Measurements from ENCODE around the gene PRRC2A.

The PRRC2A gene

DNA sequence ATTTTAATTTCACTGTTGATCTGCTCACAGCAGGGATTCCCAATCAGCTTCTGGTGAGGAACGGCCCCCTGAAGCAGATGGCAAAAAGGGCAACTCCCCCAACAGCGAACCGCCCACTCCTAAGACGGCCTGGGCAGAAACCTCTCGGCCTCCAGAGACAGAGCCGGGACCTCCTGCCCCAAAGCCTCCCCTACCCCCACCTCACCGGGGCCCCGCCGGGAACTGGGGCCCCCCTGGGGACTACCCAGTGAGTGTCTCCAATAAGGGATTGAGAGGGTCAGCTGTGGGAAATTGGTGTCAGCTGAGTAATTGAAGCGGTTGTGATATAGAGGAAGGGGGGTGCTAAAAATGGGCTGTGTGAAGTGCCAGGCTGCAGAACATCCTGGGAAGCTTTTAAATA lies 6.4 kb downstream of the PRRC2A start:
- Mint-ChIP-seq H3K4me3 (no peak overlapping the region), H3K9me3 (no peaks in the 10 kb centered on the region), H3K27me3 (ENCODE audit: low read depth) (no peaks in the 10 kb centered on the region), H3K4me1 (ENCODE audit: low read depth) (peaks cover 18% of the 10 kb centered on the region), H3K36me3 (ENCODE audit: low read depth) (peaks cover 84% of the 10 kb centered on the region), H3K27ac (peak overlapping the region; percentile 22)
- no peak for DNase-seq (ENCODE audit: low spot score)

DNA sequence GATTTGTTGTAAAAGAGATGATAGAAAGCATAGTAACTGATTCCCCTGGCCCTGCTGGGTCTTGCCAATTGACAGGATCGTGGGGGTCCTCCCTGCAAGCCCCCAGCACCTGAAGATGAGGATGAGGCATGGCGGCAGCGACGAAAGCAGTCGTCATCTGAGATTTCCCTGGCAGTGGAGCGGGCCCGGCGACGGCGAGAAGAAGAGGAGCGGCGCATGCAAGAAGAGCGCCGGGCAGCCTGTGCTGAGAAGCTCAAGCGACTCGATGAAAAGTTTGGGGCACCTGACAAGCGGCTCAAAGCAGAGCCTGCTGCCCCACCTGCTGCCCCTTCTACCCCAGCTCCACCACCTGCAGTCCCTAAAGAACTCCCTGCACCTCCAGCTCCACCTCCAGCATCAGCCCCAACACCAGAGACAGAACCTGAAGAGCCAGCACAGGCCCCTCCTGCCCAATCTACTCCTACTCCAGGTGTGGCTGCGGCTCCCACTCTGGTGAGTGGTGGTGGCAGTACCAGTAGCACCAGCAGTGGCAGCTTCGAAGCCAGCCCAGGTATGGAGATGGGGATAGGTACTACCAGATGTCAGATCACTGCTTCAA lies 7.3 kb downstream of the PRRC2A start:
- no peaks in the 10 kb centered on the region for H3K9me3 Mint-ChIP-seq
- no peaks in the 10 kb centered on the region for H3K27me3 Mint-ChIP-seq (ENCODE audit: low read depth)
- DNase-seq (ENCODE audit: low spot score) = no peak
- H3K36me3 Mint-ChIP-seq (ENCODE audit: low read depth) = peaks cover 79% of the 10 kb centered on the region
- peaks cover 10% of the 10 kb centered on the region for H3K4me1 Mint-ChIP-seq (ENCODE audit: low read depth)
- H3K4me3 Mint-ChIP-seq = no peak overlapping the region
- no peak overlapping the region for H3K27ac Mint-ChIP-seq

DNA sequence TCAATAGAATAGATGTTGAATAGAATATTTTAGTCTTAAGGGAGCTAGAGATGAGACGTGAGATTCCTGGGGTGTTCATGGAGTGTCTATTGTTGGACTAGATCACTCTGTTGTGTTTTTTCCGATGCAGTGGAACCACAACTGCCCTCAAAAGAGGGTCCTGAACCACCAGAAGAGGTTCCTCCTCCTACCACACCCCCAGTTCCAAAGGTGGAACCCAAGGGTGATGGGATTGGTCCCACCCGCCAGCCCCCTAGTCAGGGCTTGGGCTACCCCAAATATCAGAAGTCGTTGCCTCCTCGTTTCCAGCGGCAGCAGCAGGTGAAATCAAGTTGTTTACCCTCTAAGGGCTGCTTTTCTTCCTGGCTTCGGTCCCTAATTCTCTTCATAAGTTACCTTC lies 8.5 kb downstream of the PRRC2A start:
- Mint-ChIP-seq H3K4me3 (no peak overlapping the region), H3K36me3 (ENCODE audit: low read depth) (peaks cover 76% of the 10 kb centered on the region), H3K9me3 (no peaks in the 10 kb centered on the region), H3K27me3 (ENCODE audit: low read depth) (no peaks in the 10 kb centered on the region), H3K27ac (no peak overlapping the region), H3K4me1 (ENCODE audit: low read depth) (peaks cover 5% of the 10 kb centered on the region)
- DNase-seq (ENCODE audit: low spot score) = no peak

DNA sequence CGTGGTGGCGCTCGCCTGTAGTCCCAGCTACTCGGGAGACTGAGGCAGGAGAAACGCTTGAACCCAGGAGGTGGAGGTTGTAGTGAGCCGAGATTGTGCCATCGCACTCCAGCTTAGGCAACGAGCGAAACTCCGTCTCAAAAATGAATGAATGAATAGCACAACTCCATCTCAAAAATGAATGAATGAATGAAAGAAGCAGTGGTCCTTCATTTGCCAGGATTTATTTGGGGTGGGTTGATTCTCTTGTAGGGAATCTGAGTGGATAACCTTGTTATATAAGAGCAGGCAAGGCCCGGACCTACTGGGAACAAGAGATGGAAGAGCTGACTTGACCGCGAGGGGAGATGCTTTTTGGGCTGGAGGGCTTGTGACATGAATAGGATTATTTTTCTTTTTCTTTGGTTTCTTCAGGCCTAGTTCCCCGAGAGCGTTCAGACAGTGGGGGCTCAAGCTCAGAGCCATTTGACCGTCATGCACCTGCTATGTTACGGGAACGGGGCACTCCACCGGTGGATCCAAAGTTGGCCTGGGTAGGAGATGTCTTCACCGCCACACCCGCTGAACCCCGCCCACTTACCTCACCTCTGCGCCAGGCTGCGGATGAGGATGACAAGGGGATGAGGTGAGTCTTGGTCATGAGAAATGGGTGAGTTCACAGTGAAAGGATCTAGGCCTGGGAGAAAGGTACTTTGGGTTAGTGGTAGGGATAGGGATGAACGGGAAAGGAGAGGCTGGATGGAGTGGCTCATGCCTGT lies 9.8 kb downstream of the PRRC2A start:
- no peaks in the 10 kb centered on the region for H3K9me3 Mint-ChIP-seq

DNA sequence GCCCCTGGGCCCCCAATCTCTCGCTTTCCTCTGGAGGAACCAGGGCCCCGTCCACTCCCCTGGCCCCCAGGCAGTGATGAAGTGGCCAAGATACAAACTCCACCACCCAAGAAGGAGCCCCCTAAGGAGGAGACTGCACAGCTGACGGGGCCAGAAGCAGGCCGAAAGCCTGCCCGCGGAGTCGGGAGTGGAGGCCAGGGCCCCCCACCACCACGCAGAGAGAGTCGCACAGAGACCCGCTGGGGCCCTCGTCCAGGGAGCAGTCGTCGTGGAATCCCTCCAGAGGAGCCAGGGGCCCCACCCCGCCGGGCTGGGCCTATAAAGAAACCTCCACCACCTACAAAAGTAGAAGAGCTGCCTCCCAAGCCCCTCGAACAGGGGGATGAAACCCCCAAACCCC lies 10.7 kb downstream of the PRRC2A start:
- Mint-ChIP-seq H3K4me3 (no peak overlapping the region), H3K4me1 (ENCODE audit: low read depth) (peaks cover 4% of the 10 kb centered on the region), H3K27me3 (ENCODE audit: low read depth) (no peaks in the 10 kb centered on the region), H3K36me3 (ENCODE audit: low read depth) (peaks cover 73% of the 10 kb centered on the region), H3K27ac (no peak overlapping the region), H3K9me3 (no peaks in the 10 kb centered on the region)
- DNase-seq (ENCODE audit: low spot score) = no peak

More for the DNA sequence above, 9.8 kb downstream of the PRRC2A start:
- no peak for DNase-seq (ENCODE audit: low spot score)
- Mint-ChIP-seq H3K27ac (no peak overlapping the region), H3K4me3 (no peak overlapping the region), H3K36me3 (ENCODE audit: low read depth) (peaks cover 74% of the 10 kb centered on the region), H3K4me1 (ENCODE audit: low read depth) (peaks cover 5% of the 10 kb centered on the region), H3K27me3 (ENCODE audit: low read depth) (no peaks in the 10 kb centered on the region)

DNA sequence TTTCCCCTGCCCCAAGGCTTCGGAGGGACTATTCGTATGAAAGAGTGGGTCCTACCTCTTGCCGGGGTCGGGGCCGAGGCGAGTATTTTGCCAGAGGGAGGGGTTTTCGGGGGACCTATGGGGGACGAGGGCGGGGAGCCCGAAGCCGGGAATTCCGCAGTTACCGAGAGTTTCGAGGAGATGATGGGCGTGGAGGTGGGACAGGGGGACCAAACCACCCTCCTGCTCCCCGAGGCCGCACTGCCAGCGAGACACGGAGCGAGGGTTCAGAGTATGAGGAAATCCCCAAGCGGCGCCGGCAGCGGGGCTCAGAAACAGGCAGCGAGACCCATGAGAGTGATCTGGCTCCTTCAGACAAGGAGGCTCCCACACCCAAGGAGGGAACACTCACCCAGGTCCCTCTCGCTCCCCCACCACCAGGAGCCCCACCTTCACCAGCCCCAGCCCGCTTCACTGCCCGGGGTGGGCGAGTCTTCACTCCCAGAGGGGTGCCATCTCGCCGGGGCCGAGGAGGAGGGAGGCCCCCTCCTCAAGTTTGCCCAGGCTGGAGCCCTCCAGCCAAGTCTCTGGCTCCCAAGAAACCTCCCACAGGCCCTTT lies 11.3 kb downstream of the PRRC2A start:
- Mint-ChIP-seq H3K4me1 (ENCODE audit: low read depth) (peaks cover 4% of the 10 kb centered on the region), H3K27me3 (ENCODE audit: low read depth) (no peaks in the 10 kb centered on the region), H3K9me3 (no peaks in the 10 kb centered on the region), H3K27ac (peak overlapping the region; percentile 57), H3K4me3 (no peak overlapping the region), H3K36me3 (ENCODE audit: low read depth) (peaks cover 73% of the 10 kb centered on the region)
- DNase-seq (ENCODE audit: low spot score) = no peak

DNA sequence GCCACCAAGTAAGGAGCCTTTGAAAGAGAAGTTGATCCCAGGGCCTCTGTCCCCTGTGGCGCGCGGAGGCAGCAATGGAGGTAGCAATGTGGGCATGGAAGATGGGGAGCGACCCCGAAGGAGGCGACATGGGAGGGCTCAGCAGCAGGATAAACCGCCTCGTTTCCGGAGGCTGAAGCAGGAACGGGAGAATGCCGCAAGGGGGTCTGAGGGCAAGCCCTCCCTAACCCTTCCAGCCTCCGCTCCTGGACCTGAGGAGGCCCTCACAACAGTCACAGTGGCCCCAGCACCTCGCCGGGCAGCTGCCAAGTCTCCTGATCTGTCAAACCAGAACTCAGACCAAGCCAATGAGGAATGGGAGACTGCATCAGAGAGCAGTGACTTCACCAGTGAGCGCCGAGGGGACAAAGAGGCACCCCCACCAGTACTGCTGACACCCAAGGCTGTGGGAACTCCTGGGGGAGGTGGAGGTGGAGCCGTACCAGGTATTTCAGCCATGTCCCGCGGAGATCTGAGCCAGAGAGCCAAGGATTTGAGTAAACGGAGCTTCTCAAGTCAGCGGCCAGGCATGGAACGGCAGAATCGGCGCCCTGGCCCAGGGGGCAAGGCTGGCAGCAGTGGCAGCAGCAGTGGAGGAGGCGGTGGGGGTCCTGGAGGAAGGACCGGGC lies 11.9 kb downstream of the PRRC2A start:
- DNase-seq (ENCODE audit: low spot score) = no peak
- H3K27me3 Mint-ChIP-seq (ENCODE audit: low read depth) = no peaks in the 10 kb centered on the region
- no peak overlapping the region for H3K4me3 Mint-ChIP-seq
- peaks cover 1% of the 10 kb centered on the region for H3K4me1 Mint-ChIP-seq (ENCODE audit: low read depth)
- H3K9me3 Mint-ChIP-seq = no peaks in the 10 kb centered on the region
- peaks cover 70% of the 10 kb centered on the region for H3K36me3 Mint-ChIP-seq (ENCODE audit: low read depth)
- peak overlapping the region; percentile 57 for H3K27ac Mint-ChIP-seq

DNA sequence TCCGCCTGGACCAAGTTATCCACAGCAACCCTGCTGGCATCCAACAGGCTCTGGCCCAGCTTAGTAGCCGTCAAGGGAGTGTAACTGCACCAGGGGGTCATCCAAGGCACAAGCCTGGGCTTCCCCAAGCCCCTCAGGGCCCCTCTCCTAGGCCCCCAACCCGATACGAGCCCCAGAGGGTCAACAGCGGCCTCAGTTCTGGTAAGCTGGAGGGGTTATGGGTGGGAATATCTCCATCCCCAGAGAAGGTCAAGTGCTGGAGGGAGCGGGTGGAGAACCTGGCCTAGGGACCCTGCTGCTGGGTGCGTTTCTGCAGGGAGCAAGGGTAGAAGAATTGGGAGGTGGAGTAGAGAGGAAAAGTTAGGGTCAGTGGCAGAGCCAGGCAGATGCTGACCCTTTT lies 12.9 kb downstream of the PRRC2A start:
- no peak overlapping the region for H3K4me3 Mint-ChIP-seq
- no peaks in the 10 kb centered on the region for H3K27me3 Mint-ChIP-seq (ENCODE audit: low read depth)
- no peak for DNase-seq (ENCODE audit: low spot score)
- peaks cover 1% of the 10 kb centered on the region for H3K4me1 Mint-ChIP-seq (ENCODE audit: low read depth)
- H3K36me3 Mint-ChIP-seq (ENCODE audit: low read depth) = peaks cover 66% of the 10 kb centered on the region
- H3K9me3 Mint-ChIP-seq = no peaks in the 10 kb centered on the region
- no peak overlapping the region for H3K27ac Mint-ChIP-seq

DNA sequence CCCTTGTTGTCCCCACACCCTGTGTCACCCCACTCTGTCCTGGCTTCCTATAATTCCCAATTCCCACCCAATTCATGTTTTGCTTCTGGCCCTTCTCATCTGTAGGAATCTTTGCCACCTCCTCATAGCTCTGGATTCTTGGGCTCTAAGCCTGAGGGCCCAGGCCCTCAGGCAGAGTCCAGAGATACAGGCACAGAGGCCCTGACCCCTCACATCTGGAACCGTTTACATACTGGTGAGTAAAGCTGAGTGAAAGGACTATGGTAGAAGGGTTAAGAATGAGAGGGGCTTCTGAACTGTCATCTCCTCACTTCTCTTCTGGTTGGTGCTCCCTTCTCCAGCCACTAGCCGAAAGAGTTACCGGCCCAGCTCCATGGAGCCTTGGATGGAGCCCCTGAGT lies 13.6 kb downstream of the PRRC2A start:
- Mint-ChIP-seq H3K27me3 (ENCODE audit: low read depth) (no peaks in the 10 kb centered on the region), H3K4me3 (no peak overlapping the region), H3K36me3 (ENCODE audit: low read depth) (peaks cover 64% of the 10 kb centered on the region), H3K27ac (peak overlapping the region; percentile 43), H3K4me1 (ENCODE audit: low read depth) (peaks cover 1% of the 10 kb centered on the region), H3K9me3 (no peaks in the 10 kb centered on the region)
- DNase-seq (ENCODE audit: low spot score) = no peak

DNA sequence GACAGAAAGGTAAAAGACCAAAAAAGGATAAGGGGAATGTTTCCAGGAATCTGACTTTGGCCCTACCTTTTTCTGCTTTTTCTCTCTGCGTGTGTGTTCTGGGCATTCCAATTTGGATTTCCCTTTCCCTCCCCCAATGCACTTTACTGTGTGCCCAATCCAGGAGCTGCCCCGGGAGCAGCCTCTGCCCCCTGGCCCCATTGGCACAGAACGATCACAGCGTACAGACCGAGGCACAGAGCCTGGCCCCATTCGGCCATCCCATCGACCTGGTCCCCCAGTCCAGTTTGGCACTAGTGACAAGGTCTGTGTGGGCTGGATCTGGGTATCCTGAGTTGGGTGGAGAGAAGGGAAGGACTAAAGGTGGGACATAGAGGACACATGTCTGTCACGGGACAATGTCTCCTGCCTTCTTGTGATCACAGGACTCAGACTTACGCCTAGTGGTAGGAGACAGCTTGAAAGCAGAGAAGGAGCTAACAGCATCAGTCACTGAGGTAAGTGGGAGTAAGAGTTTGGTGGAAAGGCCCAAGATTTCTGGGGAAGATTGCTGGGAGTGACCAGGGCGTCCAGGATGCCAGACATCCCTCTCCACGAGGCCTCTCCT lies 14.6 kb downstream of the PRRC2A start:
- Mint-ChIP-seq H3K27ac (no peak overlapping the region), H3K27me3 (ENCODE audit: low read depth) (no peaks in the 10 kb centered on the region), H3K4me1 (ENCODE audit: low read depth) (peaks cover 1% of the 10 kb centered on the region), H3K36me3 (ENCODE audit: low read depth) (peaks cover 62% of the 10 kb centered on the region), H3K9me3 (no peaks in the 10 kb centered on the region), H3K4me3 (no peak overlapping the region)
- no peak for DNase-seq (ENCODE audit: low spot score)

DNA sequence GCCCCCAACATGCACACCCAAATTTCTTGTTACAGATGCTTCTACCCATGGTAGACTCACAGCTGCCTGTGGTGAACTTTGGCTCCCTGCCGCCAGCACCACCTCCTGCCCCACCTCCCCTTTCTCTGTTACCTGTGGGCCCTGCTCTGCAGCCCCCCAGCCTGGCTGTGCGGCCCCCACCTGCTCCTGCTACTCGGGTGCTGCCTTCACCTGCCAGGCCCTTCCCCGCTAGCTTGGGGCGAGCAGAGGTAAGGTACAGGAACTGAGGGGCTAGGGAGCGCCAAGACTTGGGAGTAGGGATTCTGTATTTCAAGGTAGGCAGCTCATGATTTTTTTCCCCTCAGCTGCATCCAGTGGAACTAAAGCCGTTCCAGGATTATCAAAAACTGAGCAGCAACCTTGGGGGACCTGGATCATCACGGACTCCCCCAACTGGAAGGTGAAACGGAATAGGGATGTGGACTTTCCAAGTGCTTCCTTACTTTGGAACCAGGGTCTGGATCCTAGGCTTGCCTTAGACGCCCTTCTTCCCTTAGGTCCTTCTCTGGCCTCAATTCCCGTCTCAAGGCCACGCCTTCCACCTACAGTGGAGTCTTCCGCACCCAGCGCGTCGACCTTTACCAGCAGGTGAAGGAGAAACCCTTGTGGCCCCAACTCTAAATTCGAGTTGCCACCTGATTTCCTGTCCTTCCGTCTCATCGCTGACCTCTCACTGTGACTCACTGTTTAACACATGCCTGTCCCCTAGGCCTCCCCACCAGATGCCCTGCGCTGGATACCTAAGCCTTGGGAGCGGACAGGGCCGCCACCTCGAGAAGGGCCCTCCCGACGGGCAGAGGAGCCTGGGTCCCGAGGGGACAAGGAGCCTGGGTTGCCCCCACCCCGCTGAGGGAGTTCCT lies 16.4 kb downstream of the PRRC2A start:
- H3K27me3 Mint-ChIP-seq (ENCODE audit: low read depth) = no peaks in the 10 kb centered on the region
- H3K9me3 Mint-ChIP-seq = no peaks in the 10 kb centered on the region
- no peak for DNase-seq (ENCODE audit: low spot score)
- peaks cover 60% of the 10 kb centered on the region for H3K36me3 Mint-ChIP-seq (ENCODE audit: low read depth)
- H3K27ac Mint-ChIP-seq = peak overlapping the region; percentile 63
- no peaks in the 10 kb centered on the region for H3K4me1 Mint-ChIP-seq (ENCODE audit: low read depth)
- no peak overlapping the region for H3K4me3 Mint-ChIP-seq

DNA sequence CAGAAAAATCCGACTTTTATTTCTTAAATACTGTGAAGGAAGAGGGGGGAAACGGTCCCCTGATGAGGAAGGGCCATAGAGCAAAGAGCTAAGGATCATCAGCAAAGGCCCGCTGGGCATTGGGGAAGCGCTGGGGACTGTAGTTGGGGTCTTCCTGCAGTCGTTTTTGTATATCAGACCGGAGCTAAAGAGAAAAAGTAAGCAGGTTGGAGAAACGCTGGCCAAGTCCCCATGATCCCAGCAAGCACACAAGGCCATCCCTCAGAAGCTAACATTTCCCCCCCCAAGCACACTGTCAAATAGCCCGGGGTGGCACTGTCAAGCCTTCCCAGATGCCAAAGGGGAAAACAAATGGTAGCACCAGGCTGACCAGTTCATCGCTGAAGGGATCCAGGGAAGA lies 18.5 kb downstream of the PRRC2A start:
- Mint-ChIP-seq H3K27me3 (ENCODE audit: low read depth) (no peaks in the 10 kb centered on the region), H3K36me3 (ENCODE audit: low read depth) (peaks cover 62% of the 10 kb centered on the region), H3K9me3 (no peaks in the 10 kb centered on the region), H3K27ac (no peak overlapping the region), H3K4me1 (ENCODE audit: low read depth) (no peaks in the 10 kb centered on the region), H3K4me3 (no peak overlapping the region)
- no peak for DNase-seq (ENCODE audit: low spot score)

DNA sequence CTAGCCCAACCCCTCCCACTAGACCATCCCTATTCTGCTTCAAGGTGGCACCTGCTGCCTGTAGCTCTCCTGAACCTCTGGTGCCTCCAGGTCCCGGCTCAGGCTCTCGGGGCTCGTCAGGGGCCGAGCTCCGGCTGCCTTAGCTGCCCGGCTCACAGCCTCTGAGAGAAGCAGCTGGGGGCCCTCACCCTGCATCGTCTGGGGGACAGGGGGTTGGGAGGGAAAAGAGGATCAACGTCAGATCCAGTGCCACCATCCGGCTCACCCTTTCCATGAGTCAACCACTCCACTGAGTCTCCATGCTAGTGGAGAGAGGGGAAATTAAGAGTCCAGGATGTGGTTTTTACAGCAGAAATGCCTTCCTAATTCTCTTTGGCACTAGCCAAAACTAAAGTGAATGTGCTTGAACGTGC lies 18.9 kb downstream of the PRRC2A start:
- H3K4me3 Mint-ChIP-seq = no peak overlapping the region
- DNase-seq (ENCODE audit: low spot score) = no peak
- H3K9me3 Mint-ChIP-seq = no peaks in the 10 kb centered on the region
- no peaks in the 10 kb centered on the region for H3K27me3 Mint-ChIP-seq (ENCODE audit: low read depth)
- no peak overlapping the region for H3K27ac Mint-ChIP-seq
- peaks cover 64% of the 10 kb centered on the region for H3K36me3 Mint-ChIP-seq (ENCODE audit: low read depth)
- H3K4me1 Mint-ChIP-seq (ENCODE audit: low read depth) = no peaks in the 10 kb centered on the region

All from T-helper 2 cell treated with Interferon-gamma antibody and Interleukin-4, amounts not matched to agents 5 μg/mL and 100 μg/mL, for 36 hours (primary cell).